Activated B cell treated with CpG ODN at 0.5 μM for 24 hours (primary cell): ENCODE measurements around the gene NELL2. TPM values are rescaled to one million over a fixed set of nuclear protein-coding genes. Genes with fewer than 3 reads are reported as not detected.

ENCODE experiments used
- ATAC-seq: fragments of 200-7000 bp; cut with Tn5 transposase; one replicate; pipeline ENCODE4 v1.10.0; 2021; ENCODE audit warnings: low read depth, mild to moderate bottlenecking, moderate library complexity
- CTCF ChIA-PET: fragments of 350-600 bp; sonication (Branson Sonifier 250); formaldehyde crosslinking; loops from one replicate; lab custom pipeline; 2021; ENCODE audit warnings: antibody characterized with exemption; lab: Charles Lee
- POLR2A ChIA-PET: fragments of 350-600 bp; sonication (Branson Sonifier 250); formaldehyde crosslinking; loops from one replicate; lab custom pipeline; 2021; ENCODE audit warnings: antibody characterized with exemption; lab: Charles Lee
- DNase-seq: peaks from one replicate; pipeline ENCODE4 v3.0.0; 2022
- H3K27ac Mint-ChIP-seq: one replicate; pipeline ENCODE4 v1.8.0; 2020; ENCODE audit warnings: mixed read lengths
- H3K27me3 Mint-ChIP-seq: one replicate; pipeline ENCODE4 v1.8.0; 2021; ENCODE audit warnings: mixed read lengths
- H3K36me3 Mint-ChIP-seq: one replicate; pipeline ENCODE4 v1.8.0; 2021; ENCODE audit warnings: low read depth, mixed read lengths
- H3K4me1 Mint-ChIP-seq: one replicate; pipeline ENCODE4 v1.8.0; 2021; ENCODE audit warnings: mixed read lengths
- H3K4me3 Mint-ChIP-seq: one replicate; pipeline ENCODE4 v1.8.0; 2020; ENCODE audit warnings: mild to moderate bottlenecking, mixed read lengths
- H3K9me3 Mint-ChIP-seq: one replicate; pipeline ENCODE4 v1.8.0; 2020; ENCODE audit warnings: mixed read lengths
- intact Hi-C: fragments of 100-400 bp; cut with micrococcal nuclease; formaldehyde crosslinking; loops from one replicate; pipeline ENCODE4 v1.15.1; 2024
- total RNA-seq: library from RNA; stranded (reverse); gene quantifications from 2 replicates; pipeline ENCODE4 v1.2.3, GENCODE V29; 2022
- TF ChIP-seq, protein P1 (sequence below): fragments of 200-600 bp; IDR thresholded peaks from one replicate; pipeline ENCODE4 v1.8.0; 2022; ENCODE audit warnings: antibody characterized with exemption, mild to moderate bottlenecking

The NELL2 gene
- total RNA-seq, 1 donor from 2014 or later, result not detected

DNA sequence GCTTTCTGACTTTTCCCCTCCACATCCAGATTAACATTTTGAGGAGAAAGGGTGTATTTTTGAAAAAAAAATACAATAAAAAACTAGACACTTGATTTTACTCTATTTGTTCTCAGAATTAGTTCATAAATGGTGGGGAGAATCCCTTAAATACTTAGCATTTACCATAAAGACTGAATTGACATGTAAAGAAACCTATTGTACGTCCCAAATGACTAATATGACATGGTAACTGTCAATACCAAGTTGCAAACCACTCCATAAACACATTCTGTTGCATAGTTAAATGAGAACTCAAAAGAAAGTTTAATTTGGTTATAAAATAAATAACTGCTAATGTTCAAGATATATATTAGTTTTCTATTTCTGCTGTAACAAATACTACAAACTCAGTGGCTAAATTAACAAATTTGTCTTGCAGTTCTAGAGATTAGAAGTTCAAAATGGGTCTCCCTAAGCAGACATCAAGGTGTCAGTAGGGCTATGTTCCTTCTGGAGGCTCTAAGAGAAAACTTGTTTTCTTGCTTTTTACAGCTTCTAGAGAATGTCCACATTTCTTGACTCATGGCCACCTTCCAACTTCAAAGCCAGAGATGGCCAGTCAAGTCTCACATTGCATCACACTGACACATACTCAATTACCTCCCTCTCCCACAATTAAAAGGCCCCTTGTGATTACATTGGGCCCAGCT lies 16.0 kb downstream of the NELL2 start:
- POLR2A ChIA-PET, result no interaction called here
- ATAC-seq, result no peak
- TF ChIP-seq, protein P1, sequence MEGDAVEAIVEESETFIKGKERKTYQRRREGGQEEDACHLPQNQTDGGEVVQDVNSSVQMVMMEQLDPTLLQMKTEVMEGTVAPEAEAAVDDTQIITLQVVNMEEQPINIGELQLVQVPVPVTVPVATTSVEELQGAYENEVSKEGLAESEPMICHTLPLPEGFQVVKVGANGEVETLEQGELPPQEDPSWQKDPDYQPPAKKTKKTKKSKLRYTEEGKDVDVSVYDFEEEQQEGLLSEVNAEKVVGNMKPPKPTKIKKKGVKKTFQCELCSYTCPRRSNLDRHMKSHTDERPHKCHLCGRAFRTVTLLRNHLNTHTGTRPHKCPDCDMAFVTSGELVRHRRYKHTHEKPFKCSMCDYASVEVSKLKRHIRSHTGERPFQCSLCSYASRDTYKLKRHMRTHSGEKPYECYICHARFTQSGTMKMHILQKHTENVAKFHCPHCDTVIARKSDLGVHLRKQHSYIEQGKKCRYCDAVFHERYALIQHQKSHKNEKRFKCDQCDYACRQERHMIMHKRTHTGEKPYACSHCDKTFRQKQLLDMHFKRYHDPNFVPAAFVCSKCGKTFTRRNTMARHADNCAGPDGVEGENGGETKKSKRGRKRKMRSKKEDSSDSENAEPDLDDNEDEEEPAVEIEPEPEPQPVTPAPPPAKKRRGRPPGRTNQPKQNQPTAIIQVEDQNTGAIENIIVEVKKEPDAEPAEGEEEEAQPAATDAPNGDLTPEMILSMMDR, result no peak
- Mint-ChIP-seq H3K27me3 (peaks cover 2% of the 10 kb centered on the region), H3K9me3 (peaks cover 15% of the 10 kb centered on the region), H3K27ac (no peak overlapping the region), H3K36me3 (no peaks in the 10 kb centered on the region), H3K4me3 (no peak overlapping the region), H3K4me1 (no peaks in the 10 kb centered on the region)
- no peak for DNase-seq
- CTCF ChIA-PET, result no interaction called here
- intact Hi-C loops, result no loop called here

DNA sequence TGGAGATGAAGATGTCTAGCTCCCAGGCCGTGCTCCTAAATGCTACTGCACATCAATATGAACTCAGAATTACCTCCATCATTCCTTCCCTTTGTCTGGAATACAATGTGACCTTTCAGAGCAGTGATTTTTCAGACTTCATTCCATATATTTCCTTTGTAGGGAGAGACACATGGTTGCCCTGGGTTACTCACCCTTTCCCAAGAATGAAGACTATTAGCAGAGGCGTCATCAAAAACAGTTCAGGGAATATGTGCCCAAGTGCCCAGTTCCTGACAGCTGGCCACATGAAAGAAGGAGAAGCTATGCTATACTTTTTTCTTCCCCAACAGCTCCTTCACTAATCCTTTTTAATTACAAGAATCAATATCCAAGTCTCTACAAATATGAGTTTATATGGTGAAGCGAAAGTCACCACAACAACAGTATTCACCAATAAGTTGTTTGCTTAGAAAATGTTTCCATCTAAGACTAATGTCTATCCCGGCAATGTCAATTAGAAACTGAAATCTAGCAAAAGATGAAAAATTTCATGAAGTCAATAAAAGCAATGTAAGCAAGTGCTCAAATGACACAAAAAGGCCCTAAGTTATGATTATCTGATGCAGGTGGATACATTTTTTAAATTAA lies 17.8 kb downstream of the NELL2 start:
- no peaks in the 10 kb centered on the region for H3K36me3 Mint-ChIP-seq
- TF ChIP-seq, protein P1, result no peak
- intact Hi-C loops, result no loop called here
- no peak overlapping the region for H3K4me3 Mint-ChIP-seq
- DNase-seq (no peak), ATAC-seq (no peak)
- H3K9me3 Mint-ChIP-seq, result peaks cover 8% of the 10 kb centered on the region
- H3K27ac Mint-ChIP-seq, result no peak overlapping the region
- ChIA-PET POLR2A (no interaction called here), CTCF (no interaction called here)
- no peaks in the 10 kb centered on the region for H3K4me1 Mint-ChIP-seq
- H3K27me3 Mint-ChIP-seq, result peaks cover 5% of the 10 kb centered on the region

DNA sequence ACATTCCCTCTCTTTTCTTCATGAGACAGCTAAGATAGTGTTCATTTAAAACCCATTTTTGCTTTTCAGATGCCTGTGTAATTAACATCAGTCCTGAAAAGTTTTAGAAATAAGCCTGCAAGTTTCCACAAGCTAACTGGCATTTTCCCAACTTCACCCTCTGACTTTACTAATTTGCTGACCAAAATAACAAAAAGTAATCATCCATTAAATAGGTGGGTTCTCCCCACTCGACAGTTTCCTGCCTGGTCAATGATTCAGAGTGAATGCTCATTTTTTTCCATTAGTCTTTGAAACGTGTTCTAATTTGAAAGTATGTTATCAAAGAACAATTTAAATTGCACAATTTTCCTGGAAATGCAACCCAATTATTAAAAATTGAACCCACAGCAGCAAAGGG lies 23.6 kb downstream of the NELL2 start:
- TF ChIP-seq, protein P1, result no peak
- peaks cover 4% of the 10 kb centered on the region for H3K27me3 Mint-ChIP-seq
- POLR2A ChIA-PET, result no interaction called here
- H3K4me3 Mint-ChIP-seq, result no peak overlapping the region
- peaks cover 17% of the 10 kb centered on the region for H3K4me1 Mint-ChIP-seq
- ATAC-seq (no peak), DNase-seq (no peak)
- CTCF ChIA-PET, result no interaction called here
- intact Hi-C loops, result no loop called here
- H3K27ac Mint-ChIP-seq, result no peak overlapping the region
- H3K36me3 Mint-ChIP-seq, result no peaks in the 10 kb centered on the region
- no peaks in the 10 kb centered on the region for H3K9me3 Mint-ChIP-seq

DNA sequence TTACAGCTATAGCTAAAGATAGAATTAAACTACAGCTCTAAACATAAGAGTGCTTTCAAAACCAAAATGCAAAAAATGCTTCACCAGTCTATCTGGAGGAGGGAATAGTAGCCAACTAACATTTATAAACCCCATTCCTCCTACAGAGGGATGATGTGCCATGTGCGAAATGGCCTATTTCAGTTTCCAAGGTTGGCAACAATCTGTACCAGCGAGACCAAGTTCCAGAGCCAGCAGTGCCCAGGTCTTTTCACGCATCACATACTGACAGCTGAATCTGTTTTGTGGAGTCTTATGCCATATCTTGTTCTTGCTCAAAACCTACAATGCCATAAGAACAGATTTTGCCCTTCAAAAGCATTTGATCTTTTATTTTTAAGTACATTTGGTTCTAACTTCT lies 24.5 kb downstream of the NELL2 start:
- H3K27ac Mint-ChIP-seq, result no peak overlapping the region
- no peak for DNase-seq
- CTCF ChIA-PET, result no interaction called here
- intact Hi-C loops, result no loop called here
- no peak for ATAC-seq
- peaks cover 22% of the 10 kb centered on the region for H3K4me1 Mint-ChIP-seq
- H3K4me3 Mint-ChIP-seq, result no peak overlapping the region
- POLR2A ChIA-PET, result no interaction called here
- peaks cover 4% of the 10 kb centered on the region for H3K27me3 Mint-ChIP-seq
- TF ChIP-seq, protein P1, result no peak
- no peaks in the 10 kb centered on the region for H3K36me3 Mint-ChIP-seq
- no peaks in the 10 kb centered on the region for H3K9me3 Mint-ChIP-seq

DNA sequence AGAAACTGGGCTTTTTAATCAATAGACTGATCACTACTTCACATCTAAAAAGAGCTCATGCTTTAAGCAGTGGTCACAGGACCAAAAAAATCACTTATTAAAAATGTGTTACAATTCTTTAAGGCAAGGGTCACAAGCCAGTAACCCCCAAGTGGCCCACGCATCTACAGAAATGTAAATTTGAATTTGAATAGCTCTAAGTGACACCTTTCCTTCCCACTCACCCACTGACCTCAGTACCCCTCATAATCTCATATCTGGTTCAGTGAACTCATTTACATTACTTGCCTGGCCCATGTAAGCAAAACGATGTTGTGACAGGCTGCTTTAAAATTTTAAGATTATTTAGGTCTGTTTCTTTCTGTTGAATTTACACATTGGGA lies 27.4 kb downstream of the NELL2 start:
- Mint-ChIP-seq H3K27me3 (peaks cover 2% of the 10 kb centered on the region), H3K9me3 (no peaks in the 10 kb centered on the region), H3K27ac (peak overlapping the region; percentile 84), H3K36me3 (no peaks in the 10 kb centered on the region), H3K4me3 (no peak overlapping the region), H3K4me1 (peaks cover 22% of the 10 kb centered on the region)
- DNase-seq (no peak), ATAC-seq (peak; percentile 26)
- intact Hi-C loops, result loop anchor here (2.0 kb wide), 1 partner anchor 26 kb away; no protein-coding TSS in a partner anchor
- TF ChIP-seq, protein P1, result no peak
- ChIA-PET CTCF (no interaction called here), POLR2A (interaction anchor here (0.7 kb wide), 1 partner anchor 27 kb away, joined by 3 read pairs; the partner anchor contains the start of gene NELL2)
